Fibroblast of lung (primary cell): Measurements from ENCODE around the gene CHST11. TPM values are rescaled to one million over a fixed set of nuclear protein-coding genes. Genes with fewer than 3 reads are reported as not detected.

Experiments
- DNase-seq, 2 donors: peaks; one replicate each; pipeline versions ENCODE4 v3.0.0 to v3.0.0-alpha.2; 2010; ENCODE audit warnings: low read depth in 2 of 2
- H2AFZ ChIP-seq: 2 replicates; pipeline ENCODE4 v1.5.1; 2012; ENCODE audit warnings: low read length, control low read depth, inconsistent platforms
- H3K27ac ChIP-seq: 2 replicates; pipeline ENCODE4 v1.5.1; 2011; ENCODE audit warnings: low read length, control low read depth; ENCODE audit not compliant: insufficient read depth
- H3K27me3 ChIP-seq: 2 replicates; pipeline ENCODE4 v1.5.1; 2011; ENCODE audit warnings: mild to moderate bottlenecking, low read length; ENCODE audit not compliant: control insufficient read depth, insufficient read depth
- H3K36me3 ChIP-seq: 2 replicates; pipeline ENCODE4 v1.5.1; 2011; ENCODE audit warnings: low read length; ENCODE audit not compliant: control insufficient read depth, insufficient read depth
- H3K4me1 ChIP-seq: 2 replicates; pipeline ENCODE4 v1.5.1; 2011; ENCODE audit warnings: low read length; ENCODE audit not compliant: control insufficient read depth, insufficient read depth; ENCODE audit errors: extremely low read depth
- H3K4me2 ChIP-seq: 2 replicates; pipeline ENCODE4 v1.5.1; 2011; ENCODE audit warnings: low read length, control low read depth; ENCODE audit not compliant: insufficient read depth; ENCODE audit errors: extremely low read depth
- H3K4me3 ChIP-seq, 4 experiments: fragments of 200-600 bp in 1 of 4; sonication (generic) in 1 of 4; replicated peaks in 1 of 4; 2 replicates each; pipeline ENCODE4 v1.5.1; 2011 to 2016; ENCODE audit warnings: low read length in 4 of 4, low read depth in 3 of 4, mild to moderate bottlenecking in 3 of 4, control low read depth in 2 of 4, inconsistent platforms in 1 of 4, mixed read lengths in 1 of 4; ENCODE audit not compliant: insufficient read depth in 1 of 4; ENCODE audit errors: control extremely low read depth in 1 of 4
- H3K79me2 ChIP-seq: 2 replicates; pipeline ENCODE4 v1.5.1; 2012; ENCODE audit warnings: mild to moderate bottlenecking, low read length, inconsistent platforms; ENCODE audit not compliant: control insufficient read depth, insufficient read depth
- H3K9ac ChIP-seq: 2 replicates; pipeline ENCODE4 v1.5.1; 2011; ENCODE audit warnings: mild to moderate bottlenecking, low read length, control low read depth; ENCODE audit not compliant: insufficient read depth
- H3K9me3 ChIP-seq: 2 replicates; pipeline ENCODE4 v1.5.1; 2012; ENCODE audit warnings: low read depth, low read length; ENCODE audit not compliant: control insufficient read depth, insufficient read depth
- H4K20me1 ChIP-seq: 2 replicates; pipeline ENCODE4 v1.5.1; 2011; ENCODE audit warnings: low read length; ENCODE audit not compliant: control insufficient read depth, insufficient read depth; ENCODE audit errors: extremely low read depth
- EZH2 ChIP-seq: IDR thresholded peaks from 2 replicates; pipeline ENCODE4 v1.5.1; 2012; ENCODE audit warnings: low read length, control low read depth, mild to moderate bottlenecking; ENCODE audit errors: missing control alignments
- polyA plus RNA-seq, 2 donors: library from polyadenylated mRNA; depleted of rRNA in 1 of 2; stranded (reverse) in 1 of 2; unstranded in 1 of 2; fragments of >200 nt; gene quantifications; 2 replicates each; pipeline ENCODE4 v1.2.1, GENCODE V29; 2011 to 2012; ENCODE audit warnings: missing spikeins in 1 of 2
- total RNA-seq: library from RNA; depleted of rRNA; stranded (reverse); fragments of >200 nt; gene quantifications from 2 replicates; pipeline ENCODE4 v1.2.1, GENCODE V29; 2014
- TF ChIP-seq, protein P1 (sequence below), 2 donors: IDR thresholded peaks in 1 of 2; conservative IDR thresholded peaks in 1 of 2; 1 replicate in 1 of 2; 2 replicates in 1 of 2; pipeline ENCODE4 v1.5.1; 2011 to 2012; ENCODE audit warnings: low read length in 2 of 2, control low read depth in 1 of 2, inconsistent platforms in 1 of 2, low read depth in 1 of 2, mild to moderate bottlenecking in 1 of 2

CHST11 gene
- total and polyA plus RNA-seq, 2 donors (not counting 1 experiment from before 2014, with no cell fraction given) = 3.5 to 9.1 TPM

DNA sequence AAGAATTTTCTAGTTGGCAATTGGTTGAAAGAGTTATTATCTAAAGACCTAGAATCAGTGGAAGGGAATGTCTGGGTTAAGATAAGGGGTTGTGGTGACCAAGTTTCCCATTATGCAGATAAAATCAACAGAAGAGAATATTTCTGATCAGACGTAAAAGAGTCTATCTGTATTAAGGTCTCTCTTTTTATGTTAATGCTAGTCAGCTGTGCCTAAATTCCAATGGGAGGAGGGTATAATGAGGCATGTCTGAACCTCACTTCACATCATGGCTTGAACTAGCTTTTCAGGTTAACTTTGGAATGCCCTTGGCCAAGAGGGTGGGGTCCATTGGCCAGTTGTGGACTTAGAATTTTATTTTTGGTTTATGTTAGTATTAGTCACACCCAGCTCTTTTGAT is 34.3 kb upstream of the CHST11 start:
- Histone ChIP-seq H3K9me3 (no peaks in the 10 kb centered on the region), H3K27ac (no peak overlapping the region), H3K4me3 (no peak overlapping the region), H4K20me1 (no peaks in the 10 kb centered on the region), H3K27me3 (no peaks in the 10 kb centered on the region), H3K36me3 (no peaks in the 10 kb centered on the region), H3K4me2 (no peak overlapping the region), H3K9ac (no peak overlapping the region), H3K4me1 (peaks cover 4% of the 10 kb centered on the region), H2AFZ (no peak overlapping the region), H3K79me2 (no peaks in the 10 kb centered on the region)
- peak in 1 of 2 donors; percentile 61 for DNase-seq
- TF ChIP-seq, protein P1, sequence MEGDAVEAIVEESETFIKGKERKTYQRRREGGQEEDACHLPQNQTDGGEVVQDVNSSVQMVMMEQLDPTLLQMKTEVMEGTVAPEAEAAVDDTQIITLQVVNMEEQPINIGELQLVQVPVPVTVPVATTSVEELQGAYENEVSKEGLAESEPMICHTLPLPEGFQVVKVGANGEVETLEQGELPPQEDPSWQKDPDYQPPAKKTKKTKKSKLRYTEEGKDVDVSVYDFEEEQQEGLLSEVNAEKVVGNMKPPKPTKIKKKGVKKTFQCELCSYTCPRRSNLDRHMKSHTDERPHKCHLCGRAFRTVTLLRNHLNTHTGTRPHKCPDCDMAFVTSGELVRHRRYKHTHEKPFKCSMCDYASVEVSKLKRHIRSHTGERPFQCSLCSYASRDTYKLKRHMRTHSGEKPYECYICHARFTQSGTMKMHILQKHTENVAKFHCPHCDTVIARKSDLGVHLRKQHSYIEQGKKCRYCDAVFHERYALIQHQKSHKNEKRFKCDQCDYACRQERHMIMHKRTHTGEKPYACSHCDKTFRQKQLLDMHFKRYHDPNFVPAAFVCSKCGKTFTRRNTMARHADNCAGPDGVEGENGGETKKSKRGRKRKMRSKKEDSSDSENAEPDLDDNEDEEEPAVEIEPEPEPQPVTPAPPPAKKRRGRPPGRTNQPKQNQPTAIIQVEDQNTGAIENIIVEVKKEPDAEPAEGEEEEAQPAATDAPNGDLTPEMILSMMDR (conservative IDR thresholded peaks at IDR 0.05 in 1 of 2, IDR thresholded peaks at IDR 0.05 in 1 of 2; ENCODE audit: low read depth in 1 of 2, low read length in 2 of 2) = no peak
- no peak for TF ChIP-seq EZH2

DNA sequence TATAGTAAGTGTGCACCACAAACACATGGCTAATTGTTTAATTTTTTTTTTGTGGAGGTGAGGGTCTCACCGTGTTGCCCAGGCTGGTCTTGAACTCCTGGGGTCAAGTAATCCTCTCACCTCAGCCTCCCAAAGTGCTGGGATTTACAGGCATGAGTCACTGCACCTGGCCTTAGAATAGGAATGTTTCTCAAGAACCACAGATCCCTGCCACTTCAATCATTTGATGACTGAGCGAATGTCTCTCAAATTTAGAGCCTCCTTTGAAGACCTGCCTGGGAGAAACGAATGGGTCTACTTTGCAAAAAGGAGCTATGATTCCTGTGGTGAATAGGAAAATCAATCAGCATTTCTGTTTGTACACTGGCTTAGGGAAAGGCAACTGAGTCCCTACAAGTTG is 33.5 kb upstream of the CHST11 start:
- Histone ChIP-seq H3K9me3 (no peaks in the 10 kb centered on the region), H3K36me3 (no peaks in the 10 kb centered on the region), H3K27ac (no peak overlapping the region), H3K27me3 (no peaks in the 10 kb centered on the region), H3K4me1 (peaks cover 4% of the 10 kb centered on the region), H3K79me2 (no peaks in the 10 kb centered on the region), H3K4me2 (no peak overlapping the region), H3K9ac (no peak overlapping the region), H3K4me3 (no peak overlapping the region), H4K20me1 (no peaks in the 10 kb centered on the region), H2AFZ (no peak overlapping the region)
- DNase-seq = peak in 1 of 2 donors; percentile 18
- no peak for TF ChIP-seq EZH2
- TF ChIP-seq, protein P1 (conservative IDR thresholded peaks at IDR 0.05 in 1 of 2, IDR thresholded peaks at IDR 0.05 in 1 of 2; ENCODE audit: low read depth in 1 of 2, low read length in 2 of 2) = no peak

DNA sequence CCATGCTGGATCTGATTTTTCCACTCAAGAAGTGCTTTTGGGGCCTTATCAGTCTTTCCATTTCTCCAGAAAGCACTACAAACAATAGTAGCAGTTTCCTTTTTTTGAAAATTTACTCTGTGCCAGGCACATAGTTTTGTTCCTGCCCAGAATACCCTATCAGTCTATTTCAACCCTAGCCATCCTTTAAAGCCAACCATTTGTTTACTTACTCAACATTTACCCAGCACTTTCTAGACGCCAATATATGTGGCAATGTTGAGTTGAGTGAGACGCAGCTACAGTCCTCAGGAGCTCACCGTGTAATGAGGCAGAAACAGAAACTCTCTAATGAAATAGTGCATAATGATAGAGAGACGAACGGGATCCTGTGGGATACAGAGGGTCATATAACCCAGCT is 32.9 kb upstream of the CHST11 start:
- no peak overlapping the region for H3K4me3 ChIP-seq
- no peak for TF ChIP-seq EZH2
- TF ChIP-seq, protein P1 (conservative IDR thresholded peaks at IDR 0.05 in 1 of 2, IDR thresholded peaks at IDR 0.05 in 1 of 2; ENCODE audit: low read depth in 1 of 2, low read length in 2 of 2) = no peak
- no peaks in the 10 kb centered on the region for H3K79me2 ChIP-seq
- H3K4me2 ChIP-seq = no peak overlapping the region
- no peak overlapping the region for H3K27ac ChIP-seq
- no peak overlapping the region for H2AFZ ChIP-seq
- no peaks in the 10 kb centered on the region for H4K20me1 ChIP-seq
- H3K36me3 ChIP-seq = no peaks in the 10 kb centered on the region
- no peaks in the 10 kb centered on the region for H3K27me3 ChIP-seq
- no peak overlapping the region for H3K9ac ChIP-seq
- H3K9me3 ChIP-seq = no peaks in the 10 kb centered on the region
- H3K4me1 ChIP-seq = peaks cover 4% of the 10 kb centered on the region
- DNase-seq = no peak
